Astrocyte of the spinal cord (primary cell): ENCODE data around the gene CIAO3.
A peak's percentile ranks its signal among the peaks of the same experiment; 100 is the strongest.

ENCODE experiments used
- DNase-seq: peaks from one replicate; pipeline ENCODE4 v3.0.0; 2011; ENCODE audit warnings: low read depth, low spot score
- H3K4me3 ChIP-seq: 2 replicates; pipeline ENCODE4 v1.5.1; 2011; ENCODE audit warnings: low read depth, mild to moderate bottlenecking, low read length, moderate library complexity
- in situ Hi-C: cut with HindIII; loops from 2 replicates; pipeline ENCODE4 v1.10.0; 2017; ENCODE audit warnings: low sequenced_read_pairs
- TF ChIP-seq, protein P1 (sequence below): IDR thresholded peaks from 2 replicates; pipeline ENCODE4 v1.5.1; 2012; ENCODE audit warnings: low read depth, mild to moderate bottlenecking, low read length, inconsistent platforms

CIAO3 gene

DNA sequence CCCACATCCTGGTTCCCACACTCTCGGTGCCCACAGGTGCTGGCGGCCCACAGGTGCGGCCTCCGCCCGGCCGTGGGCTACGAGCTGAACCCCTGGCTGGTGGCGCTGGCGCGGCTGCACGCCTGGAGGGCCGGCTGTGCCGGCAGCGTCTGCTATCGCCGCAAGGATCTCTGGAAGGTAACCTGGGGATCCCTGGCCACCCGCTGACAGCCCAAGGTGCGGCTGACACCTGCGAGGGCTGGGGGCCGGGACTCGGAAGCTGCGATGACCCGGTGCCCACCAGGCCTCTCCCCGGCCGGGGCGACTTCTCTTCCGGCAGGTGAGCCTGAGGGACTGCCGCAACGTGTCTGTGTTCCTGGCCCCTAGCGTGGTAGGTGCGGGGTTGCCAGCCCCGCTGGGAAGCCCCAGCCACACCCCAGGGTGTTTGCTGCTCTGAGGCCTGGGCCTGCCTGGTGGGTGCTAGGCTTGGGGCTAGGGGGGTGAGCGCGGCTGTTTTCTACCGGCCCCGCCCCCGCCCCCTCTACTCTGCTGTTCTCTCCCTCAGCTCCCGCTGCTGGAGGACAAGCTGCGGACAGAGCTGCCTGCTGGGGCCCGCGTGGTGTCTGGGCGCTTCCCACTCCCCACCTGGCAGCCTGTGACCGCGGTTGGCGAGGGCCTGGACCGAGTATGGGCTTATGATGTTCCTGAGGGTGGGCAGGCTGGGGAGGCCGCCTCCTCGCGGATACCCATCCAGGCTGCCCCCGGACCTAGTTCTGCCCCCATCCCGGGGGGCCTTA lies 18.8 kb downstream of the CIAO3 start:
- DNase-seq: no peak
- TF ChIP-seq, protein P1, sequence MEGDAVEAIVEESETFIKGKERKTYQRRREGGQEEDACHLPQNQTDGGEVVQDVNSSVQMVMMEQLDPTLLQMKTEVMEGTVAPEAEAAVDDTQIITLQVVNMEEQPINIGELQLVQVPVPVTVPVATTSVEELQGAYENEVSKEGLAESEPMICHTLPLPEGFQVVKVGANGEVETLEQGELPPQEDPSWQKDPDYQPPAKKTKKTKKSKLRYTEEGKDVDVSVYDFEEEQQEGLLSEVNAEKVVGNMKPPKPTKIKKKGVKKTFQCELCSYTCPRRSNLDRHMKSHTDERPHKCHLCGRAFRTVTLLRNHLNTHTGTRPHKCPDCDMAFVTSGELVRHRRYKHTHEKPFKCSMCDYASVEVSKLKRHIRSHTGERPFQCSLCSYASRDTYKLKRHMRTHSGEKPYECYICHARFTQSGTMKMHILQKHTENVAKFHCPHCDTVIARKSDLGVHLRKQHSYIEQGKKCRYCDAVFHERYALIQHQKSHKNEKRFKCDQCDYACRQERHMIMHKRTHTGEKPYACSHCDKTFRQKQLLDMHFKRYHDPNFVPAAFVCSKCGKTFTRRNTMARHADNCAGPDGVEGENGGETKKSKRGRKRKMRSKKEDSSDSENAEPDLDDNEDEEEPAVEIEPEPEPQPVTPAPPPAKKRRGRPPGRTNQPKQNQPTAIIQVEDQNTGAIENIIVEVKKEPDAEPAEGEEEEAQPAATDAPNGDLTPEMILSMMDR: no peak
- H3K4me3 ChIP-seq: peak overlapping the region; percentile 65
- in situ Hi-C loops: no loop called here

DNA sequence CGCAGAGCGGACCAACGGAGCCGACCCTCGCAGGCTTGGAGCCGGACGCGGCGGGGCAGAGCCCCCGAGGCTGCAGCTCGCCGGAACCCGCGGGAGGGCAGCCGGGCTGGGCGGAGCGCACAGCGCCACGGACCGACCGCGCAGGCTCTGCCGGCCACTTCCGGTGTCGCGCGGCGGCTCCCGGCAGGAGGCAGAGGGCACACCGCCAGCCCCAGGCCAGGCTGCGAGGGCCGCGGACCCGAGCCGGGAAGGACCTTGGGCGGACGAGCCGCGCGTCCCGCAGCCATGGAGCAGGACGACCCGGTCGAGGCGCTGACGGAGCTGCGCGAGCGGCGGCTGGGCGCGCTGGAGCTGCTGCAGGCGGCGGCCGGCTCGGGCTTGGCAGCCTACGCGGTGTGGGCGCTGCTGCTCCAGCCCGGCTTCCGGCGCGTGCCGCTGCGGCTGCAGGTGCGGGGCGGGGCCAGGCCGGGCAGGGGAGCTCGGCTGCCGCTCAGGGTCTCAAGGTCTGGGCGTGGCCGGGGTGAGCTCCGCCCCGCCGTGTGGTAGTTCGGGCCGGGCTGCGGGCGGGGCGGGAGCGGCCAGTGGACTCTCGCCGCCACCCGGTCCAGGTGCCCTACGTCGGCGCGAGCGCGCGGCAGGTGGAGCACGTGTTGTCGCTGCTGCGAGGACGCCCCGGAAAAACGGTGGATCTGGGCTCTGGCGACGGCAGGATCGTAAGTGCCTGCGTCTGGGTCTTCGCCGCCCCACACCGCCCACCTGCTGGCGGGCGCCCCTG lies 19.6 kb downstream of the CIAO3 start, which contains the start of gene ANTKMT:
ANTKMT (plus strand) TSS at position 157 of the 775 bp plus-strand sequence; CDS start at position 286, 129 bp downstream.
- H3K4me3 ChIP-seq: peak within 1 kb of the TSS; percentile 65
- in situ Hi-C loops: no loop called here
- TF ChIP-seq, protein P1: no peak
- DNase-seq: peak; percentile 65

DNA sequence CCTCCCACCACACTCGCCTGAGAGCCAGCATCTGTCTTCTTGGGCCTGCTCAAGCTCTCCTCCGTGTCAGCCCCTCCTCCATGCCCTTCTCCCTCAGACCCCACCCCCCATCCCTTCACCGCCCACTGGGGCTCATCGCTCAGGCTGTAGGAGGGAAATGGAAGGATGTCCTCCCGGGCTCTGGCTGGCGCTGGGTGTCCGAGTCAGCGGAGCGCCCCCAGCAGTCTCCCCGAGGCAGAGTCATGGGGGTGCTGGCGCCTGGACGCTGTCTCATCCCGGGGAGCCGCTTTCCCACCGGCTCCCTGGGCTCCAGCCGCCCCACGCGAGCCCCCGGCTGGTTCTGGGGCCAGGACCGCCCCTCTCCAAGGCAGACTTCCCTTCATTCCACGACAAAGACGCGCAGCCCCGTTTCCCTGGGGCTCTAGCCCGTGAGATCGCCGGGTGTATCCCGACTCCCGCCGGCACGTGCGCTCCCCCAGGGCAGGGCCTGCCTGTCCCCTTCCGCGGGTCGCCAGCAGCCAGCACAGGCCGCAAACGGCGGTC lies 20.3 kb downstream of the CIAO3 start:
- TF ChIP-seq, protein P1: peak; percentile 41
- in situ Hi-C loops: no loop called here
- DNase-seq: peak; percentile 69
- H3K4me3 ChIP-seq: peak overlapping the region; percentile 65

DNA sequence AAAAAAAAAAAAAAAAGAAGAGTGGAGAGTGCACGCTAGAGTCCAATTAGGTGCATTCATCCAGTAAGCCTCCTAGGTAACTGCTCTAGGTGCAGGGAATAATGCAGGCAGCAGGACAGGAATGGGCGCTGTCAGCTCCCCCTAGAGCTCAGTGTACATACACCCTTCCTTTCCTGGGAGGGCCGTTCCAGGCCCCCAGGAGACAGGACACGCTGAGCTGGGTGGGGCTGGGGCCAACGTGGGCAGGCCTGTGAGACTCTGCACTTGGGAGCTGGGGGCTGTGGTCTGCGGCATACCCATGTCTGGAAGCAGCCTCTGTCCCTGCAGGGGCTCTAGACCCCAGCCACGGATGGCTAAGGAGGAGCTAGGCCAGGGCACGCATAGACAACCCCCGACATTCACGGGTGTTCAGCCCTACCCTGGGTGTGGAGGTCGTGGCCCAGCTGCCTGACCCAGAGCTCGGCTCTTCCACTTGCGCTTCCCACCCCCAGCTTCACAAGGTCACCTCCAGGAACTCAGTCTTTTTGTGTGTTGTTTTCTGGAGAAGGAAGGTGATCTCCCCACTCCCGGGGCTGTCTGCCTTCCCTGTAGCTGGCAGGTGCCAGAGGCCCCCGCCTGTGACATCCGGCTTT lies 20.9 kb downstream of the CIAO3 start:
- DNase-seq: no peak
- in situ Hi-C loops: no loop called here
- H3K4me3 ChIP-seq: peak overlapping the region; percentile 65
- TF ChIP-seq, protein P1: peak; percentile 37

DNA sequence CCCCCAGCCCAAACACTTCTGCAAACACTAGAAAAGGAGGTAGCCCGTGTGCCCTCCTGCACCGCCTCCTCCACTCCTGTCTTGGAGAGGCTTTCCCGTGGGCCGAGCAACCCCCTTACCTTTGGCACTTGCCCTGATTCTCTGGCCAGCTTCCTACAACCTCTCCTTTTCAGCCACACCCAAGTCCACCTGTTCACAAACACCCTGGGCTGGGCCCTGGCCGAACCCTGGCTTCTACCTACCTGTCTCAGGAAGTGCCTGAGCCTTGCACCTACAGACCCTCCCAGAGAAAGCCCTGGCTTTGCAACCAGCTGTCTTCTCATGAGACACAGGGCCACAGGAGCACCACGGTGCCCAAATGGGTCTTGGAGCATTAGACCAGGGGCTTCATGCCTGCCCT lies 21.9 kb downstream of the CIAO3 start:
- no peak overlapping the region for H3K4me3 ChIP-seq
- in situ Hi-C loops: no loop called here
- TF ChIP-seq, protein P1: no peak
- DNase-seq: no peak

DNA sequence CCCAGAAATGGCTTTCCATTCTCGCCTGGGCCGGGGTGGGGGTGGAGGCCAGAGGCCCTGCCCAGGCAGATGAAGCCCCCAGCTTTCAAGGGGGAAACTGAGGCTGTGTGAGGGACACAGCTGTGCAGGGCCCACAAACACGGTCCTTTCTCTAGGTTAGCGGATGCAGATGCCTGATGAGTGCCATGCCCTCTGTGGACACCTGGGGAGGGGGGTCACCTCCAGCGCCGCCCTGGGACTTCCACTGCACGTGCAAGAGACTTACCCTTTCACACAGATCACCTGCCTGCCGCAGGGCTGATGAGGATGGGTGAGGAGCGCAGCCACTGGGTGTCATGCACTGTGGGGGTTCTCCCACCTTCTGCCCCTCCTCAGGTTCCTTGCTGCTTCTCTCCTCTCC lies 22.4 kb downstream of the CIAO3 start:
- H3K4me3 ChIP-seq: no peak overlapping the region

More for the DNA sequence above, 22.4 kb downstream of the CIAO3 start:
- TF ChIP-seq, protein P1: no peak
- DNase-seq: no peak
- in situ Hi-C loops: no loop called here
